CD8-positive, alpha-beta memory T cell (primary cell): ENCODE data around the gene CACNG1. TPM values are rescaled to one million over a fixed set of nuclear protein-coding genes. Genes with fewer than 3 reads are reported as not detected.
A peak's percentile ranks its signal among the peaks of the same experiment; 100 is the strongest.

Experiments used
- CTCF ChIA-PET: fragments of 350-600 bp; sonication (Branson Sonifier 250); formaldehyde crosslinking; loops from one replicate; lab custom pipeline; 2021; ENCODE audit warnings: antibody characterized with exemption; lab: Charles Lee
- POLR2A ChIA-PET: fragments of 350-600 bp; sonication (Branson Sonifier 250); formaldehyde crosslinking; loops from one replicate; lab custom pipeline; 2021; ENCODE audit warnings: antibody characterized with exemption; lab: Charles Lee
- DNase-seq, 5 donors: peaks; one replicate each; pipeline versions ENCODE4 v3.0.0 to v3.0.0-alpha.2; 2020 to 2022; ENCODE audit warnings: mixed read lengths in 1 of 5
- H3K27ac ChIP-seq: one replicate; pipeline ENCODE4 v1.7.0; 2013; ENCODE audit warnings: low read depth, mild to moderate bottlenecking, low read length, moderate library complexity
- H3K27me3 ChIP-seq: 2 replicates; pipeline ENCODE4 v1.7.0; 2013; ENCODE audit warnings: low read length, mild to moderate bottlenecking; ENCODE audit not compliant: insufficient read depth, poor library complexity, severe bottlenecking
- H3K36me3 ChIP-seq: 2 replicates; pipeline ENCODE4 v1.7.0; 2013; ENCODE audit warnings: mild to moderate bottlenecking, low read length, moderate library complexity; ENCODE audit not compliant: insufficient read depth
- H3K4me1 ChIP-seq: 2 replicates; pipeline ENCODE4 v1.7.0; 2013; ENCODE audit warnings: mild to moderate bottlenecking, low read length, moderate library complexity; ENCODE audit not compliant: insufficient read depth
- H3K4me3 ChIP-seq: 2 replicates; pipeline ENCODE4 v1.7.0; 2013; ENCODE audit warnings: mild to moderate bottlenecking, low read length
- H3K9me3 ChIP-seq: 2 replicates; pipeline ENCODE4 v1.7.0; 2013; ENCODE audit warnings: mild to moderate bottlenecking, low read length
- H3K27ac Mint-ChIP-seq, 8 donors: one replicate each; pipeline ENCODE4 v1.8.0; 2020 to 2021; ENCODE audit warnings: mixed read lengths in 8 of 8, mild to moderate bottlenecking in 6 of 8, inconsistent platforms in 3 of 8, moderate library complexity in 3 of 8
- H3K27me3 Mint-ChIP-seq, 2 donors: one replicate each; pipeline ENCODE4 v1.8.0; 2020 to 2021; ENCODE audit warnings: mixed read lengths in 2 of 2, mild to moderate bottlenecking in 1 of 2, moderate library complexity in 1 of 2
- H3K36me3 Mint-ChIP-seq, 3 donors: one replicate each; pipeline ENCODE4 v1.8.0; 2020 to 2021; ENCODE audit warnings: mixed read lengths in 3 of 3, inconsistent platforms in 1 of 3, mild to moderate bottlenecking in 1 of 3
- H3K4me1 Mint-ChIP-seq, 3 donors: one replicate each; pipeline ENCODE4 v1.8.0; 2020 to 2021; ENCODE audit warnings: mixed read lengths in 3 of 3, inconsistent platforms in 1 of 3, mild to moderate bottlenecking in 1 of 3
- H3K4me3 Mint-ChIP-seq, 7 donors: one replicate each; pipeline ENCODE4 v1.8.0; 2020 to 2021; ENCODE audit warnings: mixed read lengths in 7 of 7, mild to moderate bottlenecking in 6 of 7, moderate library complexity in 4 of 7, inconsistent platforms in 2 of 7
- H3K9me3 Mint-ChIP-seq, 5 donors: one replicate each; pipeline ENCODE4 v1.8.0; 2020 to 2022; ENCODE audit warnings: mixed read lengths in 5 of 5, mild to moderate bottlenecking in 3 of 5, moderate library complexity in 2 of 5, inconsistent platforms in 1 of 5
- polyA plus RNA-seq: library from polyadenylated mRNA; unstranded; fragments of 300-500 nt; fragmentation: Illumina TruSeq; gene quantifications from one replicate; pipeline ENCODE4 v1.2.3, GENCODE V29; 2021
- total RNA-seq, 2 experiments: library from RNA; stranded (reverse); gene quantifications; one replicate each; pipeline ENCODE4 v1.2.3, GENCODE V29; 2021

The CACNG1 gene
- total and polyA plus RNA-seq, 3 experiments from 2014 or later, result not detected

GRCh38 chr17:67055041-67055443 is 10.7 kb downstream of the CACNG1 start:
- peaks cover 0 to 2% (median 0%) of the 10 kb centered on the region in 5 donors for H3K9me3 Mint-ChIP-seq

GRCh38 chr17:67055811-67056745 is 11.7 kb downstream of the CACNG1 start:
- Mint-ChIP-seq H3K4me3 (no peak overlapping the region), H3K27me3 (peaks cover 0 to 4% of the 10 kb centered on the region in 2 donors), H3K4me1 (no peaks in the 10 kb centered on the region), H3K9me3 (peaks cover 0 to 3% (median 0%) of the 10 kb centered on the region in 5 donors), H3K27ac (peak overlapping the region in 1 of 8 donors; percentile 19), H3K36me3 (peaks cover 0 to 10% (median 5%) of the 10 kb centered on the region in 3 donors)
- ChIA-PET CTCF (no interaction called here), POLR2A (no interaction called here)
- no peak overlapping the region for H3K4me3 ChIP-seq
- no peaks in the 10 kb centered on the region for H3K9me3 ChIP-seq
- peak in 1 of 5 donors; percentile 33 for DNase-seq
- H3K36me3 ChIP-seq, result no peaks in the 10 kb centered on the region
- no peak overlapping the region for H3K27ac ChIP-seq
- H3K27me3 ChIP-seq, result no peaks in the 10 kb centered on the region
- H3K4me1 ChIP-seq, result no peaks in the 10 kb centered on the region

More at GRCh38 chr17:67055041-67055443, 10.7 kb downstream of the CACNG1 start:
- Mint-ChIP-seq H3K27me3 (peaks cover 0 to 4% of the 10 kb centered on the region in 2 donors), H3K4me1 (no peaks in the 10 kb centered on the region), H3K36me3 (peaks cover 0 to 4% (median 0%) of the 10 kb centered on the region in 3 donors), H3K27ac (no peak overlapping the region), H3K4me3 (no peak overlapping the region)
- Histone ChIP-seq H3K36me3 (no peaks in the 10 kb centered on the region), H3K27ac (no peak overlapping the region), H3K4me3 (no peak overlapping the region), H3K4me1 (no peaks in the 10 kb centered on the region), H3K27me3 (no peaks in the 10 kb centered on the region), H3K9me3 (no peaks in the 10 kb centered on the region)
- peak in 1 of 5 donors; percentile 42 for DNase-seq
- ChIA-PET POLR2A (no interaction called here), CTCF (no interaction called here)

GRCh38 chr17:67056746-67057490 is 12.6 kb downstream of the CACNG1 start:
- DNase-seq, result peak in 1 of 5 donors; percentile 8
- POLR2A ChIA-PET, result no interaction called here
- Mint-ChIP-seq H3K4me3 (no peak overlapping the region), H3K4me1 (no peaks in the 10 kb centered on the region), H3K27ac (peak overlapping the region in 2 of 8 donors; percentile 11 to 38), H3K27me3 (peaks cover 0 to 3% of the 10 kb centered on the region in 2 donors), H3K36me3 (peaks cover 0 to 10% (median 7%) of the 10 kb centered on the region in 3 donors), H3K9me3 (peaks cover 0 to 3% (median 0%) of the 10 kb centered on the region in 5 donors)
- Histone ChIP-seq H3K36me3 (no peaks in the 10 kb centered on the region), H3K27me3 (no peaks in the 10 kb centered on the region), H3K27ac (no peak overlapping the region), H3K9me3 (no peaks in the 10 kb centered on the region), H3K4me1 (no peaks in the 10 kb centered on the region), H3K4me3 (no peak overlapping the region)
- CTCF ChIA-PET, result no interaction called here

- CTCF ChIA-PET, result no interaction called here
- peaks cover 1 to 11% (median 7%) of the 10 kb centered on the region in 3 donors for H3K36me3 Mint-ChIP-seq
Measured at GRCh38 chr17:67058036-67058435, 13.7 kb downstream of the CACNG1 start.

GRCh38 chr17:67059372-67059771 is 15.0 kb downstream of the CACNG1 start:
- peaks cover 0 to 2% of the 10 kb centered on the region in 2 donors for H3K27me3 Mint-ChIP-seq

More at GRCh38 chr17:67058036-67058435, 13.7 kb downstream of the CACNG1 start:
- Mint-ChIP-seq H3K4me1 (no peaks in the 10 kb centered on the region), H3K9me3 (peaks cover 0 to 3% (median 0%) of the 10 kb centered on the region in 5 donors), H3K27me3 (peaks cover 0 to 2% of the 10 kb centered on the region in 2 donors), H3K4me3 (no peak overlapping the region), H3K27ac (peak overlapping the region in 1 of 8 donors; percentile 29)
- no peak overlapping the region for H3K27ac ChIP-seq
- no peaks in the 10 kb centered on the region for H3K27me3 ChIP-seq
- no peaks in the 10 kb centered on the region for H3K36me3 ChIP-seq
- POLR2A ChIA-PET, result no interaction called here
- H3K4me1 ChIP-seq, result no peaks in the 10 kb centered on the region
- no peak for DNase-seq
- H3K4me3 ChIP-seq, result no peak overlapping the region
- H3K9me3 ChIP-seq, result no peaks in the 10 kb centered on the region

GRCh38 chr17:67063141-67063540 is 18.8 kb downstream of the CACNG1 start:
- CTCF ChIA-PET, result no interaction called here
- Mint-ChIP-seq H3K36me3 (peaks cover 3 to 11% (median 10%) of the 10 kb centered on the region in 3 donors), H3K27ac (no peak overlapping the region)

More at GRCh38 chr17:67059372-67059771, 15.0 kb downstream of the CACNG1 start:
- Histone ChIP-seq H3K27me3 (no peaks in the 10 kb centered on the region), H3K4me3 (no peak overlapping the region), H3K4me1 (no peaks in the 10 kb centered on the region), H3K27ac (no peak overlapping the region), H3K36me3 (no peaks in the 10 kb centered on the region), H3K9me3 (no peaks in the 10 kb centered on the region)
- Mint-ChIP-seq H3K36me3 (peaks cover 3 to 14% (median 7%) of the 10 kb centered on the region in 3 donors), H3K9me3 (peaks cover 0 to 3% (median 0%) of the 10 kb centered on the region in 5 donors), H3K4me1 (no peaks in the 10 kb centered on the region), H3K4me3 (no peak overlapping the region), H3K27ac (no peak overlapping the region)
- ChIA-PET CTCF (no interaction called here), POLR2A (no interaction called here)
- DNase-seq, result no peak

GRCh38 chr17:67066717-67067116 is 22.4 kb downstream of the CACNG1 start:
- peaks cover 0 to 2% (median 0%) of the 10 kb centered on the region in 3 donors for H3K4me1 Mint-ChIP-seq
- Histone ChIP-seq H3K4me3 (no peak overlapping the region), H3K27me3 (no peaks in the 10 kb centered on the region), H3K36me3 (no peaks in the 10 kb centered on the region), H3K4me1 (no peaks in the 10 kb centered on the region), H3K9me3 (no peaks in the 10 kb centered on the region), H3K27ac (no peak overlapping the region)
- CTCF ChIA-PET, result no interaction called here
- no peak overlapping the region for H3K4me3 Mint-ChIP-seq
- H3K9me3 Mint-ChIP-seq, result peaks cover 0 to 2% (median 0%) of the 10 kb centered on the region in 5 donors
- H3K27ac Mint-ChIP-seq, result no peak overlapping the region
- no peaks in the 10 kb centered on the region for H3K27me3 Mint-ChIP-seq
- H3K36me3 Mint-ChIP-seq, result peaks cover 3 to 8% (median 8%) of the 10 kb centered on the region in 3 donors
- no peak for DNase-seq
- POLR2A ChIA-PET, result no interaction called here

More at GRCh38 chr17:67063141-67063540, 18.8 kb downstream of the CACNG1 start:
- Histone ChIP-seq H3K4me3 (no peak overlapping the region), H3K4me1 (no peaks in the 10 kb centered on the region), H3K9me3 (no peaks in the 10 kb centered on the region), H3K36me3 (no peaks in the 10 kb centered on the region), H3K27me3 (no peaks in the 10 kb centered on the region), H3K27ac (no peak overlapping the region)
- DNase-seq, result no peak
- no peaks in the 10 kb centered on the region for H3K4me1 Mint-ChIP-seq
- H3K9me3 Mint-ChIP-seq, result peaks cover 0 to 3% (median 0%) of the 10 kb centered on the region in 5 donors
- no peak overlapping the region for H3K4me3 Mint-ChIP-seq
- H3K27me3 Mint-ChIP-seq, result no peaks in the 10 kb centered on the region
- POLR2A ChIA-PET, result interaction anchor here (0.7 kb wide), 1 partner anchor 261 kb away, joined by 4 read pairs; no protein-coding TSS in a partner anchor
